ENCODE measurements around the gene AOPEP. TPM values are rescaled to one million over a fixed set of nuclear protein-coding genes. Genes with fewer than 3 reads are reported as not detected.

Gene AOPEP
- total and polyA plus RNA-seq, 2 of the 13 experiments (the other 11 are each of a cell fraction or from before 2014, with no cell fraction given): 22.2 to 41.6 TPM

GRCh38 chr9:94922098-94922607, 195.7 kb downstream of the AOPEP start (continued):
- TF ChIP-seq, protein P1, sequence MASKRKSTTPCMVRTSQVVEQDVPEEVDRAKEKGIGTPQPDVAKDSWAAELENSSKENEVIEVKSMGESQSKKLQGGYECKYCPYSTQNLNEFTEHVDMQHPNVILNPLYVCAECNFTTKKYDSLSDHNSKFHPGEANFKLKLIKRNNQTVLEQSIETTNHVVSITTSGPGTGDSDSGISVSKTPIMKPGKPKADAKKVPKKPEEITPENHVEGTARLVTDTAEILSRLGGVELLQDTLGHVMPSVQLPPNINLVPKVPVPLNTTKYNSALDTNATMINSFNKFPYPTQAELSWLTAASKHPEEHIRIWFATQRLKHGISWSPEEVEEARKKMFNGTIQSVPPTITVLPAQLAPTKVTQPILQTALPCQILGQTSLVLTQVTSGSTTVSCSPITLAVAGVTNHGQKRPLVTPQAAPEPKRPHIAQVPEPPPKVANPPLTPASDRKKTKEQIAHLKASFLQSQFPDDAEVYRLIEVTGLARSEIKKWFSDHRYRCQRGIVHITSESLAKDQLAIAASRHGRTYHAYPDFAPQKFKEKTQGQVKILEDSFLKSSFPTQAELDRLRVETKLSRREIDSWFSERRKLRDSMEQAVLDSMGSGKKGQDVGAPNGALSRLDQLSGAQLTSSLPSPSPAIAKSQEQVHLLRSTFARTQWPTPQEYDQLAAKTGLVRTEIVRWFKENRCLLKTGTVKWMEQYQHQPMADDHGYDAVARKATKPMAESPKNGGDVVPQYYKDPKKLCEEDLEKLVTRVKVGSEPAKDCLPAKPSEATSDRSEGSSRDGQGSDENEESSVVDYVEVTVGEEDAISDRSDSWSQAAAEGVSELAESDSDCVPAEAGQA (IDR thresholded peaks at IDR 0.05; ENCODE audit: low read depth): no peak
- TF ChIP-seq, protein P1 (CRISPR knock-in tag; IDR thresholded peaks at IDR 0.05; ENCODE audit: borderline replicate concordance): no peak
- TF ChIP-seq ZBTB3 (CRISPR knock-in tag; IDR thresholded peaks at IDR 0.05; ENCODE audit: borderline replicate concordance, low read depth) (no peak), PHF8 (CRISPR knock-in tag; IDR thresholded peaks at IDR 0.05) (no peak), RARG (CRISPR knock-in tag; IDR thresholded peaks at IDR 0.05; ENCODE audit: low read depth) (no peak), PCBP1 (IDR thresholded peaks at IDR 0.05; ENCODE audit: borderline replicate concordance, low read depth, low read length) (no peak), TBX2 (CRISPR knock-in tag; IDR thresholded peaks at IDR 0.05; ENCODE audit: borderline replicate concordance) (peak; percentile 11; the same call in 1 of the 2 replicates), KLF16 (CRISPR knock-in tag; IDR thresholded peaks at IDR 0.05) (no peak), ZNF781 (CRISPR knock-in tag; IDR thresholded peaks at IDR 0.05; ENCODE audit: borderline replicate concordance, not compliant biosample characterization) (no peak), MIER3 (CRISPR knock-in tag; IDR thresholded peaks at IDR 0.05; ENCODE audit: borderline replicate concordance) (no peak), ZBTB38 (CRISPR knock-in tag; IDR thresholded peaks at IDR 0.05) (no peak)
- TF ChIP-seq, protein P2, sequence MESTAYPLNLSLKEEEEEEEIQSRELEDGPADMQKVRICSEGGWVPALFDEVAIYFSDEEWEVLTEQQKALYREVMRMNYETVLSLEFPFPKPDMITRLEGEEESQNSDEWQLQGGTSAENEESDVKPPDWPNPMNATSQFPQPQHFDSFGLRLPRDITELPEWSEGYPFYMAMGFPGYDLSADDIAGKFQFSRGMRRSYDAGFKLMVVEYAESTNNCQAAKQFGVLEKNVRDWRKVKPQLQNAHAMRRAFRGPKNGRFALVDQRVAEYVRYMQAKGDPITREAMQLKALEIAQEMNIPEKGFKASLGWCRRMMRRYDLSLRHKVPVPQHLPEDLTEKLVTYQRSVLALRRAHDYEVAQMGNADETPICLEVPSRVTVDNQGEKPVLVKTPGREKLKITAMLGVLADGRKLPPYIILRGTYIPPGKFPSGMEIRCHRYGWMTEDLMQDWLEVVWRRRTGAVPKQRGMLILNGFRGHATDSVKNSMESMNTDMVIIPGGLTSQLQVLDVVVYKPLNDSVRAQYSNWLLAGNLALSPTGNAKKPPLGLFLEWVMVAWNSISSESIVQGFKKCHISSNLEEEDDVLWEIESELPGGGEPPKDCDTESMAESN (CRISPR knock-in tag; conservative IDR thresholded peaks at IDR 0.05): no peak
- TF ChIP-seq, protein P3, sequence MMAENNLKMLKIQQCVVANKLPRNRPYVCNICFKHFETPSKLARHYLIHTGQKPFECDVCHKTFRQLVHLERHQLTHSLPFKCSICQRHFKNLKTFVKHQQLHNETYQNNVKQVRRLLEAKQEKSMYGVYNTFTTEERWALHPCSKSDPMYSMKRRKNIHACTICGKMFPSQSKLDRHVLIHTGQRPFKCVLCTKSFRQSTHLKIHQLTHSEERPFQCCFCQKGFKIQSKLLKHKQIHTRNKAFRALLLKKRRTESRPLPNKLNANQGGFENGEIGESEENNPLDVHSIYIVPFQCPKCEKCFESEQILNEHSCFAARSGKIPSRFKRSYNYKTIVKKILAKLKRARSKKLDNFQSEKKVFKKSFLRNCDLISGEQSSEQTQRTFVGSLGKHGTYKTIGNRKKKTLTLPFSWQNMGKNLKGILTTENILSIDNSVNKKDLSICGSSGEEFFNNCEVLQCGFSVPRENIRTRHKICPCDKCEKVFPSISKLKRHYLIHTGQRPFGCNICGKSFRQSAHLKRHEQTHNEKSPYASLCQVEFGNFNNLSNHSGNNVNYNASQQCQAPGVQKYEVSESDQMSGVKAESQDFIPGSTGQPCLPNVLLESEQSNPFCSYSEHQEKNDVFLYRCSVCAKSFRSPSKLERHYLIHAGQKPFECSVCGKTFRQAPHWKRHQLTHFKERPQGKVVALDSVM (CRISPR knock-in tag; IDR thresholded peaks at IDR 0.05): no peak
- TF ChIP-seq, protein P4, sequence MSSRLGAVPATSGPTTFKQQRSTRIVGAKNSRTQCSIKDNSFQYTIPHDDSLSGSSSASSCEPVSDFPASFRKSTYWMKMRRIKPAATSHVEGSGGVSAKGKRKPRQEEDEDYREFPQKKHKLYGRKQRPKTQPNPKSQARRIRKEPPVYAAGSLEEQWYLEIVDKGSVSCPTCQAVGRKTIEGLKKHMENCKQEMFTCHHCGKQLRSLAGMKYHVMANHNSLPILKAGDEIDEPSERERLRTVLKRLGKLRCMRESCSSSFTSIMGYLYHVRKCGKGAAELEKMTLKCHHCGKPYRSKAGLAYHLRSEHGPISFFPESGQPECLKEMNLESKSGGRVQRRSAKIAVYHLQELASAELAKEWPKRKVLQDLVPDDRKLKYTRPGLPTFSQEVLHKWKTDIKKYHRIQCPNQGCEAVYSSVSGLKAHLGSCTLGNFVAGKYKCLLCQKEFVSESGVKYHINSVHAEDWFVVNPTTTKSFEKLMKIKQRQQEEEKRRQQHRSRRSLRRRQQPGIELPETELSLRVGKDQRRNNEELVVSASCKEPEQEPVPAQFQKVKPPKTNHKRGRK (CRISPR knock-in tag; IDR thresholded peaks at IDR 0.05): no peak
- TF ChIP-seq, protein P5, sequence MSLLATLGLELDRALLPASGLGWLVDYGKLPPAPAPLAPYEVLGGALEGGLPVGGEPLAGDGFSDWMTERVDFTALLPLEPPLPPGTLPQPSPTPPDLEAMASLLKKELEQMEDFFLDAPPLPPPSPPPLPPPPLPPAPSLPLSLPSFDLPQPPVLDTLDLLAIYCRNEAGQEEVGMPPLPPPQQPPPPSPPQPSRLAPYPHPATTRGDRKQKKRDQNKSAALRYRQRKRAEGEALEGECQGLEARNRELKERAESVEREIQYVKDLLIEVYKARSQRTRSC (CRISPR knock-in tag; IDR thresholded peaks at IDR 0.05; ENCODE audit: low read depth): no peak
